OCI-LY1 (cell line): Measurements from ENCODE around the gene MELTF.

ENCODE experiments used
- EZH2 ChIP-seq: fragments of 200-600 bp; sonication (generic), shearing (Covaris generic); IDR thresholded peaks from 2 replicates; pipeline ENCODE4 v1.8.0; 2017; ENCODE audit warnings: borderline replicate concordance, mixed run types, mild to moderate bottlenecking, antibody characterized with exemption, low read length, moderate library complexity, mixed read lengths
- TF ChIP-seq, protein P1 (sequence below): fragments of 200-600 bp; sonication (generic), shearing (Covaris generic); IDR thresholded peaks from 2 replicates; pipeline ENCODE4 v1.5.1; 2017; ENCODE audit warnings: mild to moderate bottlenecking, antibody characterized with exemption, low read length, moderate library complexity, mixed read lengths

DNA sequence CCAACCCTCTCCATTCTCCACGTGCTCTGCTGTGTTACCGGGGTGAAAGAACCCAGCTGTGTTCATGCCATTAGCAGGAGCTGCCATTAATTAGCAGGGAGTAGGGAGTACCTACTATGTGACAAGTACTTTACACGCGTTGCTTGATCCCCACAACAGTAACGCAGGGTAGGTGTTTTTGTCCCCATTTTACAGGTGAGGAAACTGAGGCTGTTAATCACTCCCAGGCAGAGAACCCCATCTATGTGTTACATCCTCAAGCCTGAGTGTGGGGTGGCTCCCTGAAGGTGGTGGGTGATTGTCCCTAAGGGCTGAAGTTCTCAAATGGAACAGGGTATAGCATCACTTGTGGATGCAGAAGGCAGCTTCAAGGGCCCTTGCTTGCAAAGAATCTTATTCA lies 22.8 kb downstream of the MELTF start:
- TF ChIP-seq, protein P1, sequence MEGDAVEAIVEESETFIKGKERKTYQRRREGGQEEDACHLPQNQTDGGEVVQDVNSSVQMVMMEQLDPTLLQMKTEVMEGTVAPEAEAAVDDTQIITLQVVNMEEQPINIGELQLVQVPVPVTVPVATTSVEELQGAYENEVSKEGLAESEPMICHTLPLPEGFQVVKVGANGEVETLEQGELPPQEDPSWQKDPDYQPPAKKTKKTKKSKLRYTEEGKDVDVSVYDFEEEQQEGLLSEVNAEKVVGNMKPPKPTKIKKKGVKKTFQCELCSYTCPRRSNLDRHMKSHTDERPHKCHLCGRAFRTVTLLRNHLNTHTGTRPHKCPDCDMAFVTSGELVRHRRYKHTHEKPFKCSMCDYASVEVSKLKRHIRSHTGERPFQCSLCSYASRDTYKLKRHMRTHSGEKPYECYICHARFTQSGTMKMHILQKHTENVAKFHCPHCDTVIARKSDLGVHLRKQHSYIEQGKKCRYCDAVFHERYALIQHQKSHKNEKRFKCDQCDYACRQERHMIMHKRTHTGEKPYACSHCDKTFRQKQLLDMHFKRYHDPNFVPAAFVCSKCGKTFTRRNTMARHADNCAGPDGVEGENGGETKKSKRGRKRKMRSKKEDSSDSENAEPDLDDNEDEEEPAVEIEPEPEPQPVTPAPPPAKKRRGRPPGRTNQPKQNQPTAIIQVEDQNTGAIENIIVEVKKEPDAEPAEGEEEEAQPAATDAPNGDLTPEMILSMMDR, result no peak
- TF ChIP-seq EZH2, result no peak
